ENCODE measurements around the gene TMEM184A.

Gene TMEM184A

DNA sequence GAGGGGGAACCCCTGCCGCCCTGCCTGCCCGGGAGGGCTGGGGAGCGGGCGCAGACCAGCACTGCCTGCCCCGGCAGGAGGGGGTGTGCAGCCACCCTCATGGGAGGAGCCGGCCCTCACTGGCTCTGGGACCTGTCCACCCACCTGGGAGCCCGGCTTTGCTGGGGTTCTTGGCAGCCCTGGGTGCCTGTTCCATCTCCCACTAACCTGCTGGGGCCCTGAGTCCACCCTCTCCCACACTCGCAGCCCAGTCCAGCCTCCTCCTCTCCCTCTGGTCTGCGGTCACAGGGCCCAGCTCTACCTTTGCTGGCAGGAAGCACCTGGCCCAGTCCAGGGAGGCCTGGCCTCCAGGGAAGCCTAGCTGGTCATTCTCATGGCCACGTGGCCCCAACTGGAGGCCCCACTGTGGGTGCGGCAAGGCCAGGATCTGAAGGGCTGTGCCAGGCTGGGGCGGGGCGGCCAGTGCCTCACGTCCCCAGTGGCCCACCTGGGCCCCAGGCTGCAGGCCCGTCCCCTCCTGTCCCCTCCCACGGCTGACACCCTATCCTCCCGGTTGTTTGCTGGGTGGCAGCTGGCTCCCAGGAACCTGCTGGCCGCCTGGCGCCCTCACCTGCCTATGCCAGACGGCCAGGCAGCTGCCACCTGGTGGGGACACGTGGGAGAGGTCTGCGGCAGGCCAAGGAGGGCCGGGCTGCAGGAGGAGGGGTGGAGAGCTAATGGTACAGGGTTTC, at the start of gene TMEM184A:
TSS of gene TMEM184A (minus strand) at position 393 of the 731 bp plus-strand sequence. CDS start 721 bp downstream, outside the sequence.
- DNase-seq (ENCODE audit: low spot score), result peak; percentile 95

- DNase-seq (ENCODE audit: low spot score), result no peak
Measured at GRCh38 chr7:1604383-1604782, 48.4 kb upstream of the TMEM184A start.

DNA sequence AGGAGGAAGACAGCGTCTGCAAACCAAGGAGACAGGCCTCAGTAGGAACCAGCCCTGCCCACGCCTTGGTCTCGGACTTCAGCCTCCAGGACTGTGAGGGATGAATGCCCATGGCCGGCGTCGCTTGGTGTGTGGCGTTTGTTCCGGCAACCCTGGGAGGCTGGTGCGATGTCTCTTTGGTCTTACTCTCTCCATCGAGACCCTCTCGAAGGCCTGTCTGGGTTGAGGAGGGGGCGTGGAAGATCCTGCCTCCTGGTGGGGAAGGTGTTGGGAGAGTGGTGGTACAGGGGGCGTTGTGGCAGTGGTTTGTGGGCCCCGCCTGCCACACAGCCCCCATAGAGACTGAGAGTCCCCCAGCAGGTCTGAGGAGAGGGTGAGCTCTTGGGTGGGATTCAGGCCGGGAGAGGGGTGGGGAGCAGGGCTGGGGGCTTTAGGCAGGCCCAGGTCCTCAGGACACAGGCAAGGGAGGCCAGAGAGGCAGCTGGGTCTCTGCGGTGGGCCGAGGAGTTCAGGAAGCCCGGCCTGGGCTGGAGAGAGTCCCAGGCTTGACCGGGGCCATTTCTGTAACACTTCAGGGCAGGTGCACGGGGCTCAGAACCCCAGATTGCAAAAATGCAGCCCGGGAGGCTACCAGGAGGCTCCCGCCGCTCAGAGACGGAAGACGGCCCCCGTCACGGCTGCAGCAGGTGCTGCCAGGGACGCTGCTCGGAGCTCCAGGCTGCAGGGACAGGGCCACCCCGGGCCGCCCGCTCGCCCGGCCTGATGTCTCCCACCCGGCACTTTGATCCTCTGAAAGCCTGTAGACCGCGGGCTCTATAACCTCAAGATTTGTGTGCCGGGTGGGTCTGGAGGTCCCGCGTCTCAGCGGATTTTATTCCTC, 47.6 kb upstream of the TMEM184A start:
- no peak for DNase-seq (ENCODE audit: low spot score)

- DNase-seq (ENCODE audit: low spot score), result no peak
Measured at GRCh38 chr7:1602386-1602785, 46.4 kb upstream of the TMEM184A start.

DNA sequence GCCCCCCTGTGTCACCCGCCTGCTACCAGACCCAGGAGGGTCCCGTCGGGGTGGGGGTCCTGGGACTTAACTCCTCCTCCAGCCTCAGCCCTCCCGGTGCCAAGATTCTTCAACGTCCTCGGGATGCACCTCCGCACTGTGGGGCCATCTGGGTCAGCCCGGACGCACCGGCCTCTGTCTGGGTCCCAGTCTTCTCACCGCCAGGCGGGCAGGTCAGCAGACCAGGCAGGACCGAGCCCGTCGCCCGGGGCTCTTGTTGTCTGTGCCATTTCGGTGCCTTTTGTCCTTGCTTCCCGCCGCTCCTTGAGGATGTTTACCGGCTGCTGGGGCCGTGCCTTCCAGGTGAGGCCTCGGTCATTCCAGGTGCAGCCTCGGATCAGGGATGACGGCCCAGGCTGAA, 46.0 kb upstream of the TMEM184A start:
- no peak for DNase-seq (ENCODE audit: low spot score)

GRCh38 chr7:1599640-1600395, 43.8 kb upstream of the TMEM184A start:
- DNase-seq (ENCODE audit: low spot score), result no peak

GRCh38 chr7:1598961-1599639, 43.1 kb upstream of the TMEM184A start:
- DNase-seq (ENCODE audit: low spot score), result no peak

DNA sequence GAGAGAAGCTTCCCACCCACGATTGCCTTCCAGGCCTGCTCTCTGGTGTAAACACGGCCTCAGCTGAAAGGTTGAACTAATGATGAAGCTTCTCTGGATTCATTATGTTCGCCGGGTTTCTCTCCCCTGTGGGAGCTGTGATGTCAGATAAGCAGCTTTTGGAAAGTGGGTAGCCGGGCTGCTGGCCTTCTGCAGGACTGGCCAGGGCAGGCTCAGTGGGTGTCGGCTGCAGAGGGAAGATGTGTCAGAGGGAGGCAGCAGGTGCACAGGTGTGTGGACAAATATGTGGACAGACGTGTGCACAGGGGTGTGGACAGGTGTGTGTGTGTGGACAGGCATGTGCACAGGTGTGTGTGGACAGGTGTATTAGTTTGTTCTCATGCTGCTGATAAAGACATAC, 42.3 kb upstream of the TMEM184A start:
- no peak for DNase-seq (ENCODE audit: low spot score)

- no peak for DNase-seq (ENCODE audit: low spot score)
Measured at GRCh38 chr7:1597791-1598190, 41.8 kb upstream of the TMEM184A start.

DNA sequence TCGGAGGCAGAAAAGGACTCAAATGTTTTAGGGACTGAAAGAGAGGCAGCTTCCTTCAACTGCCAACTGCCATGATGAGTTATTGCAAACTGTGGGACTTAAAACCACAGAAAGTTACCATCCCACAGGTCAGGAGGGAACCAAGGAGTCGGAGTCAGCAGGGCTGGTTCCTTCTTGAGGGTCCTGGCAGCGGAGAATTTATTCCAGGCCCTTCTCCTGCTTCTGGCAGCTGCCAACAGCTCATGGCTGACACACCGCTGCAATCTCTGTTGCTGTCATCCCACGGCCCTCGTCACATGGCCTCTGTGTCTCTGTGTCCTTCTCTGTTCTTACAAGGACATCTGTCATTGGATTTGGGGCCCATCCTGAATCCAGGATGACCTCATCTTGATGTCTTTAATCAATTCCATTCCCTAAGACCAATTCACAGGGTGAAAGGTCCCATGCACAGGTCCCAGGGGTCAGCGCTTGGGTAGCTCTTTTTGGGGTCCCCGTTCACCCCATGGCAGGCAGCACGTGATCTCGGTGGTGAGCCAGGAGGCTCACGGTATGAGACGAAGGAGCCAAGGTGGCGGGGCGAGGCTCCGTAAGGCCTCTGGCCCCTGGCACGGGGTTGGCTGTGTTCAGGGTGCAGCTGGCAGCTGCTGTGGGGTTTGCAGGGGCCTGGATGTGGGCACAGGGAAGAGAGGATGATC, 41.2 kb upstream of the TMEM184A start:
- DNase-seq (ENCODE audit: low spot score), result no peak

GRCh38 chr7:1596181-1597043, 40.4 kb upstream of the TMEM184A start:
- no peak for DNase-seq (ENCODE audit: low spot score)

GRCh38 chr7:1595636-1596035, 39.6 kb upstream of the TMEM184A start:
- no peak for DNase-seq (ENCODE audit: low spot score)

DNA sequence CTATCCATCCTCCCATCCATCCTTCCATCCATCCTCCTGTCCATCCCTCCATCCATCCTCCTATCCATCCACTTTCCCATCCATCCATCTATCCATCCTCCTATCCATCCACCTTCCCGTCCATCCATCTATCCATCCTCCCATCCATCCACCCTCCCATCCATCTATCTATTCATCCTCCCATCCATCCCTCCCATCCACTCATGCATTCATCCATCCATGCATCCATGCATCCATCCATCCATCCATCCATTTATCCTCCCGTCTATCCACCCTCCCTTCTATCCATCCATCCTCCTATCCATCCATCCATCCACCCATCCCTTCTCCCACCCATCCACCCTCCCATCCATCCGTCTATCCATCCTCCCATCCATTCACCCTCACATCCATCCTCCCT, 39.0 kb upstream of the TMEM184A start:
- no peak for DNase-seq (ENCODE audit: low spot score)

DNA sequence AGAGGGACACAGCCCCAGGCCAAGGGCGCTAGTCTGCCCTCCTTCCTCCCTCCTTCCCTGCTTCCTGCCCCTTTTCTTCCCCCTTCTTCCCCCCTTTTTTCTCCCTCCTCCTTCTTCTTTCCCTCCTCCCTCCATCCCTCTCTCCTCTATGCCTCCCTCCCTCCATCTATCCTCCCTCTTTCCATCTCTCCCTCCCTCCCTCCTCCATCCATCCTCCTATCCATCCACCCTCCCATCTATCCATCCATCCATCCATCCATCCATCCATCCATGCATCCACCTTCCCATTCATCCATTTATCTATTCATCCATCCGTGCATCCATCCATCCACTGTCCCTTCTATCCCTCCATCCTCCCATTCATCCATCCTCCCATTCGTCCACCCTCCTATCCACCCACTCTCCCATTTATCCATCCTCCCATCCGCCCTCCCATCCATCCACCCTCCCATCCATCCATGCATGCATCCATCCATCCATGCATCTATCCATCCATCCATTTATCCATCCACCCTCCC, 38.0 kb upstream of the TMEM184A start:
- DNase-seq (ENCODE audit: low spot score), result no peak

DNA sequence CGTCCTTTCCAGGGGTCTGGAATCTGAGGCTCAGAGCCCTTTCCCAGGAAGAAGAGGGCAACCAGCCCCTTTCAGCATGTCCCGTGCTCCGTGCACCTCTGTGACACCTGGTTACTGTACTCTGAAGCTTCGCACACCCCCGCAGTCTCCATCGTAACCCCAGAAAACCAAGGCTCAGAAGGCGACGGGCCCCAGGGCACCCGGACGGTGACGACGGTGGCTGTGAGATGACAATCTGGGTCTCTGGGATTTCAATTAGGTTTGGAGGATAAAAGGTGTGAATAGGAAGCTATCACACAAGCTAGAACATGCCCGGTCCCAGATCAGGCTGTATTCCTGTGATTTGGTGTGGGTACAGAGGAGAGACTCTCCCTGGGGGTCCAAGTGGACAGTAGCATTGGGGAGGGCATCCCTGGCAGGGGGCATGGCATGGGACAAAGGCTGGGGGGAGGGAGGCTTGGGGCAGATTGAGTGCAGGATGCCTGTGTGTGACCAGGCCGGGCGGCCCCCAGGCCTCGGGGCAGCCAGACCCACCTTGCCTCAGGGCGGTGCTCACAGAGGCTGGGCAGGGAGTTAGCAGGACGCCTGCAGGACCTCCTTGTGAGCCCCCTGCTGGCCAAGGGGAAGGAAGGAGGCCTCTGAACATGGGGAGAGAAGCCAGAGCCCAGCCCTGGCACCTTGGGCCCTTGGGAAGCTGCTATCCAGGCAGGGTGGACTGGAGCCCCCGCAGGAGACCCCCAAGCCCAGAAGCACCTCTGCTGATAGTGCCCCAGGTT, 37.3 kb upstream of the TMEM184A start:
- DNase-seq (ENCODE audit: low spot score), result peak; percentile 59

- DNase-seq (ENCODE audit: low spot score), result no peak
Measured at GRCh38 chr7:1592299-1592871, 36.4 kb upstream of the TMEM184A start.

- DNase-seq (ENCODE audit: low spot score), result no peak
Measured at GRCh38 chr7:1591876-1592275, 35.9 kb upstream of the TMEM184A start.

- no peak for DNase-seq (ENCODE audit: low spot score)
Measured at GRCh38 chr7:1591396-1591795, 35.4 kb upstream of the TMEM184A start.

- no peak for DNase-seq (ENCODE audit: low spot score)
Measured at GRCh38 chr7:1590887-1591286, 34.9 kb upstream of the TMEM184A start.
